ENCODE results near the gene NDUFB3. TPM values are rescaled to one million over a fixed set of nuclear protein-coding genes. Genes with fewer than 3 reads are reported as not detected.

Gene NDUFB3
- total RNA-seq, 4 donors from 2014 or later, result 35.2 to 42.7 (median 37.5) TPM

GRCh38 chr2:201118121-201118960 lies 46.5 kb downstream of the NDUFB3 start:
- peaks cover 59% of the 10 kb centered on the region for H3K4me1 ChIP-seq
- H3K9me3 ChIP-seq, result no peaks in the 10 kb centered on the region
- H3K4me3 ChIP-seq, result peak overlapping the region; percentile 94
- no peak for TF ChIP-seq EP300 (IDR thresholded peaks at IDR 0.05)
- TF ChIP-seq POLR2A (IDR thresholded peaks at IDR 0.05), result no peak
- peak; percentile 38 to 40 for TF ChIP-seq CTCF (IDR thresholded peaks at IDR 0.05)
- peak in 2 of 3 donors; percentile 57 to 74 for TF ChIP-seq POLR2AphosphoS5 (IDR thresholded peaks at IDR 0.05)
- H3K27ac ChIP-seq, result peak overlapping the region; percentile 100
- peak; percentile 94 to 96 for DNase-seq (ENCODE audit: low spot score in 2 of 2)
- WGBS, result under 1% methylated on average over 43 of the region's 48 CpGs
- H3K36me3 ChIP-seq, result no peaks in the 10 kb centered on the region
- H3K27me3 ChIP-seq, result no peaks in the 10 kb centered on the region

GRCh38 chr2:201118961-201119854 lies 47.4 kb downstream of the NDUFB3 start:
- WGBS, result 23% methylated on average over 7 of the region's 12 CpGs
- TF ChIP-seq CTCF (IDR thresholded peaks at IDR 0.05) (no peak), POLR2AphosphoS5 (IDR thresholded peaks at IDR 0.05) (no peak), EP300 (IDR thresholded peaks at IDR 0.05) (no peak), POLR2A (IDR thresholded peaks at IDR 0.05) (no peak)
- Histone ChIP-seq H3K27me3 (no peaks in the 10 kb centered on the region), H3K4me3 (peak overlapping the region; percentile 94), H3K9me3 (no peaks in the 10 kb centered on the region), H3K4me1 (peaks cover 68% of the 10 kb centered on the region), H3K27ac (peak overlapping the region; percentile 100), H3K36me3 (no peaks in the 10 kb centered on the region)
- DNase-seq (ENCODE audit: low spot score in 2 of 2), result no peak

- no peak for DNase-seq (ENCODE audit: low spot score in 2 of 2)
- Histone ChIP-seq H3K27ac (peak overlapping the region; percentile 45), H3K36me3 (no peaks in the 10 kb centered on the region), H3K4me1 (peaks cover 88% of the 10 kb centered on the region), H3K27me3 (no peaks in the 10 kb centered on the region), H3K9me3 (no peaks in the 10 kb centered on the region), H3K4me3 (peak overlapping the region; percentile 94)
- TF ChIP-seq CTCF (IDR thresholded peaks at IDR 0.05) (no peak), EP300 (IDR thresholded peaks at IDR 0.05) (no peak), POLR2A (IDR thresholded peaks at IDR 0.05) (no peak), POLR2AphosphoS5 (IDR thresholded peaks at IDR 0.05) (no peak)
- 89% methylated on average over 1 of the region's 1 CpG for WGBS
These were observed 50.5 kb downstream of the NDUFB3 start for GRCh38 chr2:201122276-201122675.

GRCh38 chr2:201126308-201127151 lies 54.7 kb downstream of the NDUFB3 start:
- Histone ChIP-seq H3K4me3 (peak overlapping the region; percentile 36), H3K27me3 (no peaks in the 10 kb centered on the region), H3K4me1 (peaks cover 97% of the 10 kb centered on the region), H3K36me3 (no peaks in the 10 kb centered on the region), H3K9me3 (no peaks in the 10 kb centered on the region), H3K27ac (peak overlapping the region; percentile 88)
- no peak for DNase-seq (ENCODE audit: low spot score in 2 of 2)
- no peak for TF ChIP-seq EP300 (IDR thresholded peaks at IDR 0.05)
- TF ChIP-seq POLR2AphosphoS5 (IDR thresholded peaks at IDR 0.05), result no peak
- TF ChIP-seq CTCF (IDR thresholded peaks at IDR 0.05), result no peak
- TF ChIP-seq POLR2A (IDR thresholded peaks at IDR 0.05), result no peak
- WGBS, result 21% methylated on average over 9 of the region's 9 CpGs
